HepG2 (cell line): ENCODE data around the gene FN1. TPM values are rescaled to one million over a fixed set of nuclear protein-coding genes. Genes with fewer than 3 reads are reported as not detected.

ENCODE experiments used
- ATAC-seq: fragments of 200-7000 bp; cut with Tn5 transposase; 3 replicates; pipeline ENCODE4 v1.9.1; 2020; ENCODE audit warnings: mild to moderate bottlenecking, moderate library complexity
- BruUV-seq: library from RNA; stranded (reverse); fragments of 400-500 nt; replicated peaks from 2 replicates; lab custom pipeline; 2021; lab: Mats Ljungman, UMichigan
- CTCF ChIA-PET: fragments of 300-600 bp; formaldehyde crosslinking; extraction: SDS; loops from one replicate; lab custom pipeline; 2021; ENCODE audit warnings: low total read pairs, inconsistent platforms, low intra/inter-chr PET ratio; lab: Yijun Ruan, JAX
- POLR2A ChIA-PET: fragments of 350-600 bp; sonication (Branson Sonifier 250); formaldehyde crosslinking; loops from one replicate; lab custom pipeline; 2020; ENCODE audit warnings: antibody characterized with exemption, inconsistent platforms; lab: Yijun Ruan, JAX
- DNase-seq: peaks from one replicate; pipeline ENCODE4 v3.0.0-alpha.2; 2015; ENCODE audit warnings: low spot score
- FAIRE-seq: peaks from 3 replicates; lab custom pipeline; 2011; peaks lifted over from hg19 to GRCh38; lab: Jason Lieb, UNC
- H2AFZ ChIP-seq: one replicate; pipeline ENCODE4 v1.6.1; 2011; ENCODE audit warnings: low read length, inconsistent platforms
- H3K27ac ChIP-seq: fragments of 300-600 bp; 3 replicates; pipeline ENCODE4 v1.8.0; 2011; ENCODE audit warnings: mixed run types, mild to moderate bottlenecking, mixed read lengths, low read length, inconsistent platforms; ENCODE audit not compliant: insufficient read depth; ENCODE audit errors: extremely low read length
- H3K27me3 ChIP-seq, 2 experiments: fragments of 200-600 bp in 1 of 2; 2 replicates in 1 of 2; 3 replicates in 1 of 2; pipeline versions ENCODE4 v1.6.0 to v1.8.0; 2011; ENCODE audit warnings: low read length in 2 of 2, mild to moderate bottlenecking in 2 of 2, moderate library complexity in 2 of 2, inconsistent platforms in 1 of 2; ENCODE audit not compliant: insufficient read depth in 2 of 2, control insufficient read depth in 1 of 2
- H3K36me3 ChIP-seq, 2 experiments: fragments of 200-600 bp in 1 of 2; replicated peaks in 1 of 2; 2 replicates in 1 of 2; 3 replicates in 1 of 2; pipeline versions ENCODE4 v1.5.1 to v1.8.0; 2011; ENCODE audit warnings: low read length in 2 of 2, inconsistent platforms in 1 of 2; ENCODE audit not compliant: insufficient read depth in 2 of 2, control insufficient read depth in 1 of 2
- H3K4me1 ChIP-seq: 2 replicates; pipeline ENCODE4 v1.5.1; 2012; ENCODE audit warnings: low read length, inconsistent platforms; ENCODE audit not compliant: insufficient read depth
- H3K4me2 ChIP-seq: 2 replicates; pipeline ENCODE4 v1.6.0; 2011; ENCODE audit warnings: low read depth, low read length, inconsistent platforms
- H3K4me3 ChIP-seq, 3 experiments: fragments of 200-600 bp in 1 of 3; sonication (generic), shearing (Covaris generic) in 1 of 3; replicated peaks in 1 of 3; 2 replicates each; pipeline ENCODE4 v1.5.1; 2011 to 2016; ENCODE audit warnings: low read length in 3 of 3, inconsistent platforms in 2 of 3, low read depth in 2 of 3, mild to moderate bottlenecking in 2 of 3, control low read depth in 1 of 3, mixed read lengths in 1 of 3; ENCODE audit not compliant: insufficient read depth in 1 of 3
- H3K79me2 ChIP-seq: one replicate; pipeline ENCODE4 v1.6.1; 2011; ENCODE audit warnings: low read length, inconsistent platforms; ENCODE audit not compliant: insufficient read depth
- H3K9ac ChIP-seq: 2 replicates; pipeline ENCODE4 v1.6.0; 2011; ENCODE audit warnings: mild to moderate bottlenecking, low read depth, low read length, inconsistent platforms; ENCODE audit not compliant: insufficient read depth
- H3K9me3 ChIP-seq: 2 replicates; pipeline ENCODE4 v1.5.1; 2012; ENCODE audit warnings: mild to moderate bottlenecking, low read length
- H4K20me1 ChIP-seq: 2 replicates; pipeline ENCODE4 v1.6.0; 2011; ENCODE audit warnings: inconsistent platforms, mild to moderate bottlenecking, low read length, moderate library complexity; ENCODE audit not compliant: insufficient read depth
- AGO2 ChIP-seq: fragments of 200-400 bp; formaldehyde crosslinking; optimal IDR thresholded peaks from 2 replicates; pipeline ENCODE3; 2017; ENCODE audit warnings: mild to moderate bottlenecking, low read depth, low read length, moderate library complexity
- GABPA ChIP-seq, 2 experiments: IDR thresholded peaks; 2 replicates each; pipeline ENCODE4 v1.6.1; 2011 to 2016; ENCODE audit warnings: low read depth in 2 of 2, low read length in 1 of 2, missing biosample characterization in 1 of 2, missing genetic modification characterization in 1 of 2
- HINFP ChIP-seq: sonication (generic); formaldehyde crosslinking; IDR thresholded peaks from 2 replicates; pipeline ENCODE4 v1.4.0; 2020; ENCODE audit warnings: low read depth, mild to moderate bottlenecking, missing genetic modification reagents
- NR3C1 ChIP-seq: sonication (generic); formaldehyde crosslinking; IDR thresholded peaks from 2 replicates; pipeline ENCODE4 v1.4.0; 2020; ENCODE audit warnings: missing genetic modification reagents
- POLR2A ChIP-seq, 2 experiments: IDR thresholded peaks; 2 replicates each; pipeline ENCODE4 v1.6.1; 2011; ENCODE audit warnings: low read depth in 2 of 2, low read length in 2 of 2, mild to moderate bottlenecking in 1 of 2, moderate library complexity in 1 of 2; ENCODE audit not compliant: insufficient read depth in 1 of 2
- POLR2G ChIP-seq: fragments of 200-400 bp; formaldehyde crosslinking; IDR thresholded peaks from 2 replicates; pipeline ENCODE4 v1.6.1; 2018; ENCODE audit warnings: mild to moderate bottlenecking, low read depth, low read length, moderate library complexity
- REL ChIP-seq: sonication (generic); formaldehyde crosslinking; conservative IDR thresholded peaks from 2 replicates; pipeline ENCODE4 v1.8.0; 2022; ENCODE audit warnings: mild to moderate bottlenecking, missing genetic modification reagents, moderate library complexity
- TFDP1 ChIP-seq: IDR thresholded peaks from 2 replicates; pipeline ENCODE4 v1.6.1; 2016; ENCODE audit warnings: missing compliant biosample characterization, missing genetic modification reagents, borderline replicate concordance
- ZBTB2 ChIP-seq: sonication (generic); formaldehyde crosslinking; IDR thresholded peaks from 2 replicates; pipeline ENCODE4 v1.8.0; 2022; ENCODE audit warnings: low read depth, missing genetic modification reagents
- ZNF260 ChIP-seq: sonication (generic); formaldehyde crosslinking; IDR thresholded peaks from 2 replicates; pipeline ENCODE4 v1.4.0; 2020; ENCODE audit warnings: missing genetic modification reagents, low read depth, mild to moderate bottlenecking, borderline replicate concordance
- WGBS: methylation state at CpG from one replicate; pipeline ENCODE4 v1.1.6; 2017; ENCODE audit warnings: low lambda C conversion rate; 5-methylcytosine and 5-hydroxymethylcytosine counted together
- in situ Hi-C: cut with HindIII; loops from 2 replicates; pipeline ENCODE4 v1.10.0; 2017; ENCODE audit warnings: low pct_unique_long_range_greater_than_20kb; ENCODE audit not compliant: extremely low pct_ligation_motif_present
- intact Hi-C: fragments of 100-400 bp; cut with micrococcal nuclease; formaldehyde crosslinking; loops from one replicate; pipeline ENCODE4 v1.10.0; 2022; ENCODE audit not compliant: unreplicated experiment
- polyA plus RNA-seq, 8 experiments: library from polyadenylated mRNA; depleted of rRNA in 3 of 8; stranded (reverse) in 7 of 8; unstranded in 1 of 8; fragments of >200 nt; fragmentation: Illumina TruSeq in 4 of 8; extraction: Trizol in 4 of 8; gene quantifications; 2 replicates each; pipeline versions ENCODE4 v1.2.1 to v1.2.3, GENCODE V29; 2011 to 2016; ENCODE audit warnings: low read depth in 4 of 8, missing spikeins in 1 of 8, mixed read lengths in 1 of 8; ENCODE audit not compliant: insufficient read depth in 1 of 8
- total RNA-seq, 5 experiments: library from RNA; depleted of rRNA; stranded (reverse); fragments of >200 nt; fragmentation: Illumina TruSeq; extraction: Trizol; gene quantifications; 2 replicates each; pipeline ENCODE4 v1.2.3, GENCODE V29; 2016; ENCODE audit warnings: low read depth in 1 of 5
- TF ChIP-seq, protein P1 (sequence below): sonication (generic); formaldehyde crosslinking; IDR thresholded peaks from 2 replicates; pipeline ENCODE4 v1.5.1; 2020; ENCODE audit warnings: mild to moderate bottlenecking, missing genetic modification reagents, borderline replicate concordance

The FN1 gene
- total and polyA plus RNA-seq, 2 of the 13 experiments (the other 11 are each of a cell fraction or from before 2014, with no cell fraction given): 1,847 to 6,471 TPM

GRCh38 chr2:215434447-215435279, 1.2 kb downstream of the FN1 start:
- Histone ChIP-seq H3K4me1 (peaks cover 73% of the 10 kb centered on the region), H3K36me3 (peaks cover 16 to 38% of the 10 kb centered on the region in 2 experiments), H3K9ac (peak overlapping the region; percentile 95), H3K27ac (peak overlapping the region; percentile 71), H3K27me3 (no peaks in the 10 kb centered on the region; a peak in 1 of 5 replicates), H3K4me2 (peak overlapping the region; percentile 89), H3K9me3 (no peaks in the 10 kb centered on the region), H3K4me3 (peak overlapping the region; percentile 86 to 99 (median 95)), H4K20me1 (peaks cover 55% of the 10 kb centered on the region), H2AFZ (no peak overlapping the region), H3K79me2 (peaks cover 61% of the 10 kb centered on the region)
- intact Hi-C loops (loop anchor here (2.0 to 5.0 kb wide), 3 partner anchors 16 to 393 kb away; no protein-coding TSS in a partner anchor), in situ Hi-C loops (loop anchor here (5.0 kb wide), 2 partner anchors 183 to 488 kb away; no protein-coding TSS in a partner anchor)
- ChIA-PET CTCF (no interaction called here), POLR2A (interaction anchor here (0.9 to 5.8 kb wide), 9 partner anchors 14 to 359 kb away, joined by 3 to 118 read pairs (median 4); no protein-coding TSS in a partner anchor)
- no peak for FAIRE-seq
- no peak for DNase-seq
- TSS peak; percentile 66 for BruUV-seq
- WGBS: 2% methylated on average over 10 of the region's 10 CpGs
- no peak for ATAC-seq
- TF ChIP-seq, protein P1, sequence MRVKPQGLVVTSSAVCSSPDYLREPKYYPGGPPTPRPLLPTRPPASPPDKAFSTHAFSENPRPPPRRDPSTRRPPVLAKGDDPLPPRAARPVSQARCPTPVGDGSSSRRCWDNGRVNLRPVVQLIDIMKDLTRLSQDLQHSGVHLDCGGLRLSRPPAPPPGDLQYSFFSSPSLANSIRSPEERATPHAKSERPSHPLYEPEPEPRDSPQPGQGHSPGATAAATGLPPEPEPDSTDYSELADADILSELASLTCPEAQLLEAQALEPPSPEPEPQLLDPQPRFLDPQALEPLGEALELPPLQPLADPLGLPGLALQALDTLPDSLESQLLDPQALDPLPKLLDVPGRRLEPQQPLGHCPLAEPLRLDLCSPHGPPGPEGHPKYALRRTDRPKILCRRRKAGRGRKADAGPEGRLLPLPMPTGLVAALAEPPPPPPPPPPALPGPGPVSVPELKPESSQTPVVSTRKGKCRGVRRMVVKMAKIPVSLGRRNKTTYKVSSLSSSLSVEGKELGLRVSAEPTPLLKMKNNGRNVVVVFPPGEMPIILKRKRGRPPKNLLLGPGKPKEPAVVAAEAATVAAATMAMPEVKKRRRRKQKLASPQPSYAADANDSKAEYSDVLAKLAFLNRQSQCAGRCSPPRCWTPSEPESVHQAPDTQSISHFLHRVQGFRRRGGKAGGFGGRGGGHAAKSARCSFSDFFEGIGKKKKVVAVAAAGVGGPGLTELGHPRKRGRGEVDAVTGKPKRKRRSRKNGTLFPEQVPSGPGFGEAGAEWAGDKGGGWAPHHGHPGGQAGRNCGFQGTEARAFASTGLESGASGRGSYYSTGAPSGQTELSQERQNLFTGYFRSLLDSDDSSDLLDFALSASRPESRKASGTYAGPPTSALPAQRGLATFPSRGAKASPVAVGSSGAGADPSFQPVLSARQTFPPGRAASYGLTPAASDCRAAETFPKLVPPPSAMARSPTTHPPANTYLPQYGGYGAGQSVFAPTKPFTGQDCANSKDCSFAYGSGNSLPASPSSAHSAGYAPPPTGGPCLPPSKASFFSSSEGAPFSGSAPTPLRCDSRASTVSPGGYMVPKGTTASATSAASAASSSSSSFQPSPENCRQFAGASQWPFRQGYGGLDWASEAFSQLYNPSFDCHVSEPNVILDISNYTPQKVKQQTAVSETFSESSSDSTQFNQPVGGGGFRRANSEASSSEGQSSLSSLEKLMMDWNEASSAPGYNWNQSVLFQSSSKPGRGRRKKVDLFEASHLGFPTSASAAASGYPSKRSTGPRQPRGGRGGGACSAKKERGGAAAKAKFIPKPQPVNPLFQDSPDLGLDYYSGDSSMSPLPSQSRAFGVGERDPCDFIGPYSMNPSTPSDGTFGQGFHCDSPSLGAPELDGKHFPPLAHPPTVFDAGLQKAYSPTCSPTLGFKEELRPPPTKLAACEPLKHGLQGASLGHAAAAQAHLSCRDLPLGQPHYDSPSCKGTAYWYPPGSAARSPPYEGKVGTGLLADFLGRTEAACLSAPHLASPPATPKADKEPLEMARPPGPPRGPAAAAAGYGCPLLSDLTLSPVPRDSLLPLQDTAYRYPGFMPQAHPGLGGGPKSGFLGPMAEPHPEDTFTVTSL (CRISPR knock-in tag): no peak
- TF ChIP-seq ZBTB2 (CRISPR knock-in tag): no peak
- TF ChIP-seq REL: no peak; the same call in 1 of the 2 replicates
- TF ChIP-seq TFDP1 (CRISPR knock-in tag): no peak
- TF ChIP-seq GABPA (IDR thresholded peaks at IDR 0.05; ENCODE audit: low read depth, low read length): no peak
- 0 out of 2 replicates have a peak, but pooled peaks have one; percentile 4 for TF ChIP-seq GABPA (CRISPR knock-in tag; IDR thresholded peaks at IDR 0.05; ENCODE audit: low read depth)
- peak; percentile 69 for TF ChIP-seq AGO2
- TF ChIP-seq HINFP: no peak
- no peak for TF ChIP-seq ZNF260 (CRISPR knock-in tag)
- TF ChIP-seq NR3C1 (CRISPR knock-in tag): no peak
- TF ChIP-seq POLR2A (IDR thresholded peaks at IDR 0.05; ENCODE audit: insufficient read depth in 1 of 2, low read depth in 2 of 2, low read length in 2 of 2): peak in 1 of 2 experiments; percentile 26; a peak in 2 of 4 replicates
- peak; percentile 23 for TF ChIP-seq POLR2G
